ENCODE data around the gene PGC.

Gene PGC

GRCh38 chr6:41711323-41712038 is 35.7 kb downstream of the PGC start:
- no peak for DNase-seq

- no peak for DNase-seq
Measured at GRCh38 chr6:41709375-41709774, 37.8 kb downstream of the PGC start.

- no peak for DNase-seq
Measured at GRCh38 chr6:41708856-41709255, 38.3 kb downstream of the PGC start.

GRCh38 chr6:41707565-41708200 is 39.5 kb downstream of the PGC start:
- DNase-seq, result no peak

- no peak for DNase-seq
Measured at GRCh38 chr6:41706876-41707564, 40.2 kb downstream of the PGC start.

GRCh38 chr6:41705996-41706835 is 41.0 kb downstream of the PGC start:
- DNase-seq, result peak; percentile 22

- DNase-seq, result no peak
Measured at GRCh38 chr6:41705311-41705995, 41.7 kb downstream of the PGC start.

GRCh38 chr6:41704656-41705310 is 42.4 kb downstream of the PGC start:
- DNase-seq, result no peak

GRCh38 chr6:41704028-41704427 is 43.2 kb downstream of the PGC start:
- no peak for DNase-seq

- DNase-seq, result no peak
Measured at GRCh38 chr6:41702771-41703494, 44.3 kb downstream of the PGC start.

- no peak for DNase-seq
Measured at GRCh38 chr6:41702089-41702745, 45.0 kb downstream of the PGC start.

- DNase-seq, result no peak
Measured at GRCh38 chr6:41700463-41701347, 46.5 kb downstream of the PGC start.

GRCh38 chr6:41699063-41699462 is 48.1 kb downstream of the PGC start:
- no peak for DNase-seq

GRCh38 chr6:41697861-41698781 is 49.1 kb downstream of the PGC start:
- peak; percentile 82 for DNase-seq

GRCh38 chr6:41696788-41697187 is 50.4 kb downstream of the PGC start:
- DNase-seq, result no peak

- no peak for DNase-seq
Measured at GRCh38 chr6:41695825-41696224, 51.4 kb downstream of the PGC start.

GRCh38 chr6:41694815-41695526 is 52.2 kb downstream of the PGC start:
- no peak for DNase-seq
